Mucosa of gallbladder (tissue), 1 donor: ENCODE measurements around the gene FOXL3. TPM values are rescaled to one million over a fixed set of nuclear protein-coding genes. Genes with fewer than 3 reads are reported as not detected.
"Not testable (repeated sequence)": the region's sequence is repeated elsewhere in the genome, so short reads cannot be mapped to it uniquely, and the experiment has no call there.

Experiments used
- DNase-seq: peaks from one replicate; pipeline ENCODE4 v3.0.0-alpha.2; 2020; ENCODE audit warnings: low spot score
- total RNA-seq: library from RNA; stranded (reverse); gene quantifications from one replicate; pipeline ENCODE4 v1.2.1, GENCODE V29; 2021
- donor health status: DM: no; HTN: no; CAD: no.

The FOXL3 gene
- not detected for total RNA-seq

DNA sequence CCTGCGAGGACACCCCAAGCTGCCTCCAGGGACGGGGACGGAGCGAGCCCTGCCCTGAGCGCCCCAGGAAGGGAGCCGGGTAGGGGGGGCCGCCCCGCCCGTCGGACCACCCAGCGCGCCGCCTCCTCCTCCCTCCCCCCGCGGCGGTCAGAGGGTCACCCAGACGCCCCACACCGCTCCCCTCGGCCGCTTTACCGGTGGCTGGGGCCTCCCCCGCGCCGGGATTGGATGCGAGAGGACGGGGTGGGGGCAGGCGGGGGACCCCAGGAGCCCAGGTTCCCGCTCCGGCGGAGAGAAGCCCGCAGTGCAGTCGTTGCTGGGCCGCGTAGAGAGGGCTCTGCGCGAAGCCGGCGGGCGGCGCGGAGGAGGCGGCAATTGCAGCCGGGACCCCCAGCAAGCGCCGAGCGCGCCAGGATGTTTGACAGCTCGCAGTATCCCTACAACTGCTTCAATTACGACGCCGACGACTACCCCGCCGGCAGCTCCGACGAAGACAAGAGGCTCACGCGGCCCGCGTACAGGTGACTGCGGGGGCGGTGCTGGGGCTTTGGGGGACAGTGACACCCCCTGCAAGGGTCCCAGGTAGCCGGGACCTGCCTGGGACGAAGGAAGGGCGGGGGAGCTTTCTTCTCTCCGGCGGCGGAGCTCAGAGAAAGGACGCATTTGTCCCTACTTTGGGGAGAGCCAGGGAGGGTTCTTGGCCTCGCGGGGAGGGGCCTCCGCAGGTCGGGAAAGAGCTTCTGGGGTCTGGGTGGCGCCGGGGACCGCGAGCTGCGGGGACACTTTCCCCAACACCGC lies at the start of gene FOXL3:
Gene FOXL3 (plus strand): TSS at position 415 of the 798 bp plus-strand sequence. CDS start 0 bp downstream, at position 415.
- no peak for DNase-seq

DNA sequence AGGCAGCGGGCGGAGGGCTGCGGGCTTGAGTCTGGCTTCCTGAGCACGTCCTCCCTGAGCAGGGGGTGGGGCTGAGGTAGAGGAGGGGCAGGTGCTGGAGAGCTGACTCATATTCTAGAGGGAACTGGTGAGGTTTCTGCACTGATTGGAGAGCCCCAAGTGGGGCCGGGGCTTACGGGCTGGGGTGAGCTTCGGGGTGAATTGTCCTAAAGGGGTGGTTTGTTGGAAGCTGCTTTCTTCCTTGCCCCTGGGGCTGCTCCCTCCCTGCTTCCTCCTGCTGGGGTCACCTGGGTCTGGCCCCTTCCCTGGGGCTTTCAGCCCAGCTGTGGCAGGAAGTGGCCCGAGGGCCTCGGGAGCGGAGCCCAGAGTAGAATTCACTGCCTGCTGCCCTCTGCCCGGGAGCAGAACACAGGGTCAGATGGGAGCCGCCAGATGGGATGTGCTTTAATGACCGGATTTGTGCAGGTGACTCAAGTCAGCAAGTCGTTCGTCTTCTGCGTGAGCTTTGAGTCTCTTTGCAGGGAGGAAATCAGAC lies 49.0 kb upstream of the FOXL3 start:
- DNase-seq = no peak

DNA sequence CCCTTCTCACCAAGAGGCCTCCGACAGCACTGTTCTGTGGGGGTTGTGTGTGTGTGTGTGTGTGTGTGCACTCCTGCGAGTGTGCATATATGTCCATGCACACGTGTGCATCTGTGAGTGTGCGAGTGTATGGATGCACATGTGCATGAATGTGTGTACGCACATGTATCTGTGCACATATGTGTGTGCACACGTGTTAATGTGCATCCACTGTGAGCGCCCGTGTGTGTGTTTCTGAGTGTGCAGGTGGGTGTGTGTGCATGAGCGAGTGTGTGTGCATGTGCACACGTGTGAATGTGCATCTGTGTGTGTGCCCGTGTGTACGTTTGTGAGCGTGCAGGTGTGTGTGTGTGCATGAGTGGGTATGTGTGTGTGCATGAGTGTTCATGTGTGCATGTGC lies 48.5 kb upstream of the FOXL3 start:
- DNase-seq = no peak

DNA sequence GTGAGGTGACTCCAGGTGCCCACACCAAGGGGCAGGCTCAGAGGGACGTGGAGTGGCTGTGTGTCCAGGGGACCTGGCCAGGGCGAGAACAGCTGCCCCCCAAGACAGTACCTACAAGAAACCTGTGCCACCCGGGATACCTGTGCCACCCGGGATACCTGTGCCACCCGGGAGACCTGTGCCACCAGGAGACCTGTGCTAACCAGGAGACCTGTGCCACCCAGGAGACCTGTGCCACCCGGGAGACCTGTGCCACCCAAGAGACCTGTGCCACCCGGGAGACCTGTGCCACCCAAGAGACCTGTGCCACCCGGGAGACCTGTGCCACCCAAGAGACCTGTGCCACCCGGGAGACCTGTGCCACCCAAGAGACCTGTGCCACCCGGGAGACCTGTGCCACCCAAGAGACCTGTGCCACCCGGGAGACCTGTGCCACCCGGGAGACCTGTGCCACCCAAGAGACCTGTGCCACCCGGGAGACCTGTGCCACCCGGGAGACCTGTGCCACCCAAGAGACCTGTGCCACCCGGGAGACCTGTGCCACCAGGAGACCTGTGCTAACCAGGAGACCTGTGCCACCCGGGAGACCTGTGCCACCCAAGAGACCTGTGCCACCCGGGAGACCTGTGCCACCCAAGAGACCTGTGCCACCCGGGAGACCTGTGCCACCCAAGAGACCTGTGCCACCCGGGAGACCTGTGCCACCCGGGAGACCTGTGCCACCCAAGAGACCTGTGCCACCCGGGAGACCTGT lies 47.0 kb upstream of the FOXL3 start:
- not testable (repeated sequence) for DNase-seq

DNA sequence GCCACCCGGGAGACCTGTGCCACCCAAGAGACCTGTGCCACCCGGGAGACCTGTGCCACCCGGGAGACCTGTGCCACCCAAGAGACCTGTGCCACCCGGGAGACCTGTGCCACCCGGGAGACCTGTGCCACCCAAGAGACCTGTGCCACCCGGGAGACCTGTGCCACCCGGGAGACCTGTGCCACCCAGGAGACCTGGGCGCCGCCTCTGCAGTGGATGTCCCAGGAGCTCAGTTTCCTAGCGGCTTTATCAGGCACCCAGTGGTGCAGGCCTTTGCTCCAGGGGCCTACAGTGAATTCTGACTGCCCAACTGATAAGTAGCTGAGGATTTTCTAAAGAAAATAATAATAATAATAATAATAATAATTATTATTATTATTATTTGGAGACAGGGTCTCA lies 46.4 kb upstream of the FOXL3 start:
- DNase-seq = not testable (repeated sequence)

DNA sequence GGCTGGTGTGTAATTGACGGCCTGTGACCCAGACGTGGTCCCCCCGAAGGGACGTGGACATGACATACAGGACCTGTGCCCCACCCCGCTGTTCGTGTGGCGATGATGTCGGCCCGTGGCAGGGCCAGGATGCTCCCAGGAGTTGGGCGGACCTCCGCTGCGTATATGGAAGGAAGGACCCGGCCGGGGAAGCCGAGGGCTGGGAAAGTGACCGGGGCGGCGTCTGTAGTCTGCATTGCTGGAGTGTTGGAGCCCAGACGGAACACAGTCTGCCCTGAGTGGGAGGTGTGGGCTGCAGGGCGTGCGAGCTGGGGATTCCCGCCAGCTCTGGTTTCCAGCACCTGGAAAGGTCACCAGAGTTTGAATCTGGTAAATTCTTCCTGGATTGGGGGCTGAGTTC lies 45.0 kb upstream of the FOXL3 start:
- no peak for DNase-seq

DNA sequence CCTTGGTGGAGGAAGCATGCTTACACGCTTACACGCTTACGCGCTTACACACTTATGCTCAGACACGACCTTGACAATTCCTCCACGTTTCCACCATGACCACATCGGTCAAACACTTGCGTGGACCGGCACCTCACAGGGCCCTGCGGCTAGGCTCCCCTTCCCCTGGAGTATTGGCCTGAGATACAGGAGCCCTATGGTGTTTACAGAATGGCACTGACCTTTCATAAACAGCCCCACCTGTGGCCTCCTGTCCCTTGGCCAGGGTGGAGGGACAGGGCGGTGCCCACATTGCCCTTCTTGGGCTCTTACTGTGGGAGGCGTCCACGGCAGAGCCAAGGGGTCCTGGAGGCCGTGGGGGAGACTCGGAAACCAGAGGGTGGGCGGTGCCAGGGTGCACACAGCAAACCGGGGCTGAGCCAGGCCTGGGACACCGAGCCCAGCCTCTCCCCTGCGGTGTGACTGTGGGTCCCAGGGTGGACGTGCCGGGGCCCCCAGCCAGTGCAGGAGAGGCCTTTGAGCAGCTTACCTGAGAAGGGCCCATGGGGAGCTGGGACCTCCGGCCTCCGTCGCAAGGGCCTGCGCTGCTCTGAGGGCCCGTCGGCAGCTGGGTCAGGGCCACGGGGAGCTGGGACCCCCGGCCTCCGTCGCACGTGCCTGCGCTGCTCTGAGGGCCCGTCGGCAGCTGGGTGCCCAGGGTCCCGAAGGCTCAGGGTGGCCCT lies 44.2 kb upstream of the FOXL3 start:
- DNase-seq = no peak

DNA sequence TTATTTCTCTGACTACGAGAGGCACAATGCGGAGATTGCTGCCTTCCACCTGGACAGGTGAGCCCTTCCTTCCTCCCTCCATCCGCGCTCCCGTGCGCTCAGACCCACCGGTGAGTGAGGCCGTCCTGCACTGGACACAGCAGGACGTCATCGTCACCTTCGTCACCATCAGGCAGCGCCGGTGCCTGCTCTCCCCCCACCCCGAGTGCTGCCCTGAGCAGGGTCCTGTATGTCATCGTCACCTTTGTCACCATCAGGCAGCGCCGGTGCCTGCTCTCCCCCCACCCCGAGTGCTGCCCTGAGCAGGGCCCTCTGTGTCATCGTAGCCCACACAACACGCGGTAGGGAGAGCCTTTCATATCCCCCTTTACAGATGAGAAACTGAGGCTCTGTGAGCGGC lies 43.5 kb upstream of the FOXL3 start:
- DNase-seq = no peak

DNA sequence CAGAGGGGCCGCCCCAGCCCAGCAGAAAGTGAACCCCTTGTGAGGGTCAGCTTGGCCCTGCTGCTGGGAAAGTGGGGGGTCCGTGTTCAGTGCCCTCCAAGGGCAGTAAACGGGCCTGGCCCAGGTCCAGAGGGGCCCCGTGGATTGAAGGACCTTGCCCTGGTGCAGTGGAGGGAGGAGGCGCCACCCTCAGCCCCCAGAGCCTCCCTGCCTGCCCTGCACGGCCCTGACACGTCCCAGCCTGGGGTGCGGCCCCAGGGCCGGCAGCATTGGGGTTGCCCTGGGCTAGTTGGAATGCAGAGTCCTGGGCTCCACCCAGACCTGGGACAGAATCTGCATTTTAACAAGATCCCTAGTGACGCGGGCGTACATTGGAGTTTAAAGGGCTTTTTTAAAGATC lies 42.8 kb upstream of the FOXL3 start:
- no peak for DNase-seq

DNA sequence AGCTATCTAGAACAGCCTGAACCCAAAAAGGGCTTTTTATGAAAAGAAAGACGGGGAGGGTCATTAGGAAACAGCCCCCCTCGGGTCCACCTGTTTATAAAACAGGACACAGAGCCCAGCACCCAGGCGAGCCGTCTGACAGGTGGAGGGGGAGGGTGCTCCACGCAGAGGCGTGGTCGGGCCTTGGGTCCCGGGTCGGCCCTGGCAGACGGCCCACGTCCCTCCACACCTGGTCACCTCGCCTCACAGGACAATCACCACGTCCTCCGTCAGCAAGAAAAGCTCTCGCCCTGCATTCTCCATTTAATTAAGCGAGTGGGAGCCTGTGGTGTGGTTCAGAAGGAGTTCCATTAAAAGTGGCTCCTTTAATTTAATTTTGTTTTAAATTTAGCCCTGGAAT lies 42.3 kb upstream of the FOXL3 start:
- no peak for DNase-seq

DNA sequence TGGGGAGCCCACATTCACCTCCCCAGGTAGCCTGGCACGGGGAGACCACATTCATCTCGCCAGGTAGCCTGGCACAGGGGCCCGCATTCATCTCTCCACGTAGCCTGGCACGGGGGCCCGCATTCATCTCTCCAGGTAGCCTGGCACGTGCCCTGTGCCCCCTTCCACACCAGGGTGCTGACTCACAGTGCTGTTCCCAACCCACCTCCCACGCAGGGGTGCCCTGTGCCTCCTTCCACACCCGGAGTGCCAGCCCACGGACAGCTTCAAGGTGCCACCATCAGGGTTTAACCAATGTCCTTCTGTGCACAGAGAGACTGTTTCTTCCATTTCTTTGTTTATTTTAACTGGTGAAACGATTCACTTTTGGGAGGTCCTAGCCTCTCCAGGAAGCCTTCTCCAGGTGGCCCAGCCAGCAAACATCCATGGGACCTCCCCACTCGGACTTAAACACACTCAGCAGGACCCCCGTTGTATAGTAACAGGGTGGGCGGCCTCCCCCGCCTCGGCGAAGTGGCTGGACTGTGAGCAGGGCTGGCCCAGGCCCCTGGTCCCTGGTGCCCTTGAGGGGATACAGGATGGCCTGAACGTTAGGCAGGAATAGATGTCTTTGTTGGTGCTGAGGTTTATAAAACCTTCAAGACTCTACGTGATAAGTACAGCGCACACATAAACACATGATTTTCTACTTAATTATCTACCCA lies 41.1 kb upstream of the FOXL3 start:
- no peak for DNase-seq

DNA sequence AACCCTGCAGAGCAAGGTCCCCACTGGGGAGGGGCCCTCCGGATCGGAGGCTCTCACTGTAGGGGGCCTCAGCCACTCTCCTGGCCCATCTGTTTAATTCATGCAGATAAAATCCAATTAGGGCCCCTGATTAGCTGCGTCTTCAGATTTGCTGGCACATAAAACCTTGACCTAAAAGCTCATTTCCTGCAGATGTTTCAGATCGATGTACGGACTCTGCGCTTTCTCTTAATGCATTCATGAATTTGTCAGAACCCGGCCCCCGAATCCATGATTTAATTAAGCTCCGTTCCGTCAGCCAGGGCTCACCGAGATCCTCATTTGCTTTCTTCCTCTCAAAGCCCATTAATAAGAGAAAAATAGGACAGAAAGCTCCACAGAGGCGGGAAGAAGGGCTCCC lies 40.0 kb upstream of the FOXL3 start:
- no peak for DNase-seq

DNA sequence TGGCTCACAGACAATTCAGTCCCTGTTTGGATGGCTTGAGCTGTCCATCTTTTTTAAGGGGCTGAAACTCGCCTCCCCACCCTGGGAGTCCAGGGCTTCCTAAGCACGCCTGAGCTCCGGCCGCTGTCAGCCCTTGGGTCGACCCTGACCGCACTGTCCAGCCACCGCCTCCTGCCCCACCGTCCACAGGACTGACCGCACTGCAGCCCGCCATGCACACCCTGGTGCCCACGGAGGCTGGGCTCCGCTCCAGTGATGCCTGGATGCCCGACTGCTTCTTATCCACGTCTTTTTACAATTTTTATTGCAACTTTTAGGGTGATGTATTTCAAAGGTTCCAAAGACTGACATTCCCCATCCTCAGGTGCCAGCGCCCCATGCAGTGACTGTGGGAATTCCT lies 39.4 kb upstream of the FOXL3 start:
- DNase-seq = no peak

DNA sequence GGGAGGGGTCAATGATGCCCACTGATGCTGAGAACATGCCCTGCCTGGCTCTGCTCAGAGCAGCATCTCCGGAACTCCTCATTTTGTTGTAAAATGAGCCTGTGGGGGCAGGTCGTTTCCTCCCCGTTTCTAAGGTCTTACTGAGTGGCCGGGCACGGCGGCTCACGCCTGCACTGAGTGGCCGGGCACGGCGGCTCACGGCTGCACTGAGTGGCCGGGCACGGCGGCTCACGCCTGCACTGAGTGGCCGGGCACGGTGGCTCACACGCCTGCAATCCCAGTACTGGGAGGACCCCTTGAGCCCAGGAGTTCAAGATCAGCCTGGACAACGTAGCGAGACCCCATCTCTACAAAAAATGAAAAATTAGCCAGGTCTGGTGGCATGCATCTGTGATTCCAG lies 39.0 kb upstream of the FOXL3 start:
- DNase-seq = no peak

DNA sequence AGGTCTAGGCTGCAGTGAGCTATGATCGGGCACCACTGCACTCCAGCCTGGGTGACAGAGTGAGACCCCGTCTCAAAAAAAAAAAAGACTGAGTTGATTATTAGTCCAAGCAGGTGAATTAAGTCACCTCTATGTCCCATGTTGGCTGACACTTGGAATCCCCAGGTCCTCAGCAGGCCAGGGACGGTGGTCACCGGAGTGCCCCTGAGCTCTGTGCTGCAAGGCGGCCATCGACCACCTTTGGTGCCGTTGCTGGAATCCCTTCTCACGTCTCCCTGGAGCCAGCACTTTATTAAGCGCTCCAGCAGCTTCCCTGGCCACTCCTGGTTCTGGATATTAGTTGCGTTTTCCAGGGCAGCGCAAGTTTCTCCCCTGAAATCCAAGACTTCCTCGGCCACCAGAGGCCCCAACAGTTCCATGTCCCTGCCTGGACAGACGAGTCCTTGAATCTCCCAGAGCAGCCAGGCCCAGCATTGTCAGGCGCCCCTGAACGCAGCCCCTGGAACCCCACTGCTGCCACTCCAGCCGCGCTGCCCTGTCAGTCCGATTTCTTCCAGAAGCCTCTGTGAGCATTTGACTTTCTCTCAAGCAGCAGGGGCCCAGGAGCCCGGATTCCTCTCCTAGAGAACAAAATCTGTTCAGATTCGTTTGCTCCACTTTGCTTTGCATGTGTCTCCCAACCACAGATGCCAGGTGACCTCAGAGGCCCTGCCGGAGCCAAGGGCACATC lies 38.4 kb upstream of the FOXL3 start:
- no peak for DNase-seq

DNA sequence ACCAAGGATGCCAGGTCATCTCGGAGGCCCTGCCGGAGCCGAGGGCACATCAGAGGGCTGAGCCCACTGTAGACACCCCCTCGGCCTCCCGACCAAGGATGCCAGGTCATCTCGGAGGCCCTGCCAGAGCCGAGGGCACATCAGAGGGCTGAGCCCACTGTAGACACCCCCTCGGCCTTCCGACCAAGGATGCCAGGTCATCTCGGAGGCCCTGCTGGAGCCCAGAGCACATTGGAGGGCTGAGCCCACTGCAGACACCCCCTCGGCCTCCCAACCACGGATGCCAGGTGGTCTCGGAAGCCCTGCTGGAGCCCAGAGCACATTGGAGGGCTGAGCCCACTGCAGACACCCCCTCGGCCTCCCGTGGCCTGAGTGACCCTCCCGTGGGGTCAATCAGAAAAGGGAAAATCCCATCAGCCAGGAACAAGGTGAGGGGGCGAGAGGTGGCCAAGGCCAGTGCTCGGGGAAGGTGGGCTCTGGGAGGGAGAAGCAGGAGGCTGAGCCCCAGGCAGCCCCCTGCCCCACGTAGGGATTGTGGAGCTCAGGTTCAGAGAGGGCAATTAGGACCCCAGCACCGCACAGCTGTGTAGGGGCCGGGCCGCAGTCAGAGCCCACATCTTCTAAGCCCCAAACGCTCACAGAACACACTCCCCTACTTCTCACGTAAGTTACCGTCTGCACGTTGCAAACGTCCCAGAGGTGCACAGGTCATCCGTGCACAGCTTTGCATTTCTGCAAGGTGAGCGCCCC lies 37.6 kb upstream of the FOXL3 start:
- DNase-seq = no peak

DNA sequence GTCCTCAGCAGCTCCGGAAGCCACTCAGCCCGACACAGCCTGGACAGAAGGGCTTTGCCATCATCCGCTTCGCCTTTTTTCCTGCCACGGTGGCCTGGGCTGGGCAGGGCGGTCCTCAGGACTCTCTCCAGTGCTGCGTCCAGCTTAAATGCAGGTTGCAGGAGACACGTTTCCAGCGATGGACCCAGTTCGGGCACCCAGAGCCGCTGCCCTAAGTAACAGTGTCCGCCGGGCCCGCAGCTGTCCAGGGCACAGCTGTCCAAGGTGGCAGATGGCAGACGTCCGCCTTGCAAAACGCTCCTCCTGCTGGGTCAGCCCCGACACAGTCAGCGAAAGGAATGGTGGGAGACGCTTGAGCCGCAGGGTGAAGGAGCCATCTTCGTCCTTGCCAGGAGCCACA lies 37.0 kb upstream of the FOXL3 start:
- no peak for DNase-seq

DNA sequence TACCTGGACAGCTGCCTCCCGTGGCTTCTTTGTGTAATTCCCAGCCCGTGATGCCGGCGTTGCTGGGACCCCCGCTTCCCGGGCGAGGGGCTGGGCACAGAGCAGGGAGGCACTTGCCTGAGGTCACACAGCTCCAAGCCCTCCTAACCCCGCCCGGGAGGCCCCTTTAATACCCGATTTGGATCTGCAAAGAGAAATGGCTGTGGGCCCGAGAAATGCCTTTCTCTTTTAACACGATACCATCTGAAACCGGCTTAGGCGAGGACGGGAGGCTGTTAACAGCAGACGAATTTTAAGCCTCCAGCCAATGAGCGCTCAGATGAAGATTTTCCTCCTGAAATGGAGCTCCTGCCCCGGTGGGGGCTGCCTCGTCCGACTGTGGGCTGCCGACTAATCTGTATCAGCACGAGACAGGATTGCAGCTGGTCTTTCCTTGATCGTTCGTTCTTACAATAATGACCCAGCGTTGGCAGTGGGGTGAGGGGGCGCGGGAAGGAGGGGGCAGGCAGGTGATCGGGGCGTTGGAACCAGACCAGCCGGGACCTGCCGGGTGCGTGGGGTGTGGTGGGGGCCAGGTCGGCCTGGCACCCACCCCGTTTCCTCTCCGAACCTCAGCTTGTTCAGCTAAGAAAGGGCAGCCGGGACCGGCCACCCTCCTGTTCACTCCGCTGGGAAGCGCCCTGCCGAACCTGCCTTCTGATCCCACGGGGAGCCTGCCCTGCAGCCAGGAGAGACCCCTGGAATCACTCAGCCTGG lies 36.2 kb upstream of the FOXL3 start:
- no peak for DNase-seq

DNA sequence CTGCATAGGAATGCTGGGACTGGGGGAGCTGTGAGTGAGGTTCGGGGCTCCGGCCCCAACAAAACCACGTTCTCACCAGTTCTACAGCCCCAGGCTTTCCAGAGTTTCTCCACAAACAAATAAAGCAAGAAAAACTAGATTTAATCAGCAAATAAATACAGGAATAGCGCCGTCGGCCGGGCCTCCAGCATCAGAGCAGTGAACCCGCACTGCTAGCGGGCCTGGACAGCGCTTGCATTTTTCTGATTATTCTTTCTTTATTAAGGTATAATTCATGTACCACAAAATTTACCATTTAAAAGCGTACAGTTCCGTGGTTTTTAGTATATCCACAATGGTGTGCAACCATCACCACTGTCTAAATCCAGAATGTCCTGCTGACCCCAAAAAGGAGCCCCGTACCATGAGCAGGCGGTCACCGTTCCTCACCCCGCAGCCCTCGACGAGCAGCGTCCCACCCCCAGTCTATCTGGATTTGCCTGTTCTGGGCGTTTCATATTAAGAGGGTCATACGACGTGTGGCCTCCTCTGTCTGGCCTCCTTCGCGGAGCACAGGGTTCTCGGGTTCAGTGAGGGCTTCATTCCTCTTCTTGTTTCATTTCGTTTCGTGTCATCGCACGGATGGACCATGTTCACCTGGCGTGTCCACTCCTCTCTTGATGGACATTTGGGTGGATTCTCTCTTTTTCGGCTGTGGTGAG lies 35.5 kb upstream of the FOXL3 start:
- DNase-seq = no peak
